ENCODE data around the gene CCDC57.

The CCDC57 gene

DNA sequence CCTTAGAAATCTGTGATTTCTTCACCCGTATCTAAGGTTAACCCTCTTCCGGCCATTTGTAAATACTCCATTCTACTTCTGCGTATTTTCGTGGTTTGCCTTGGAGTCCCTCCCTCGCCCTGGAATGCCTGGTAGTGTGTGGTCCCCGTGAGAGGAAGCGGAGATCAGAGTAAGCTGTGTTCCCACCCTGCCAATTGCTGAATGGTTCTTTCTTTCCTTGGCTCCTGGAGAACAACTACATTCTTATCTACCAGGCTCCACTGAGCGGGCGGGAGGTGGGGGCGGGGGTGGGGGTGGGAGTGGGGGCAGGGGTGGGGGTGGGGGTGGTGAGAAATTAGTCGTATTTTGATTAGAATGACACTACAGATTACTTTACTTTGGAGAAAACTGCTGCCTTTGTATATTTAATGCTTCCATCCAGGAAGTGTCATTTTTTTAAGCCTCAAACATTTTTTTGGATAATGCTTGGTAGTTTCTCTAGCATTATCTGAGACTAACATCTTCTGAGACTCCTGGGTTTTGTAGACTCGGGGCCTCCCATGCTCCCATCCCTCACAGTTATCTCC lies 93.7 kb downstream of the CCDC57 start:
- DNase-seq: no peak

DNA sequence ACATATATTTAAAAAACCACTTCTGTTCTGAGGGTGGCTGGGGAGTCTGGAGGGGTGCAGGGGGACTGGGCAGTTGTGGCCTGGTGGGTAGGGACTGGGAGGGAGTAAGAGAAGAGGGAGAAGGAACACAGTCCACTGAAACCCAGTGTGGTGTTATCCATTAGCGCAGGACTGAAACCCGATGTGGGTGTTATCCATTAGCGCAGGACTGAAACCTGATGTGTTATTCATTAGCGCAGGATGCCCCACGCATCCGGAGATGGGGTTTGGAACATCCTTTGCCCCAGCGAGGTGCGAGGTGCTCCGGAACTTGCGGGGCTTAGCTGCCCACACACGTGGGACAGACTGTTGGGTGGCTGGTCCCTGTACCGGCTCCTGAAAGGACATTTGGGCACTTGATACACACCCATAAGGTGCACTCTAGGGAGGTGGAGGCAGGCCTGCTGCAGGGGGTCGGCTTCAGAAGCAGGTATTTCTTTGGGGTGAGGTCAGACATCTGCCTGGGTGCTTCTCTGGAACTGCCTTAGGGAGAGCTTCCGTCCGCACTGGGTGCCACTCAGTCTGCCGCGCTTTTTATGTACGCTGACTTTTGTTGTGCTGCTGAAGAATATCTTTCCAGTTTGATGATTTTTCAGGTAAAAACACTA lies 94.4 kb downstream of the CCDC57 start:
- no peak for DNase-seq

DNA sequence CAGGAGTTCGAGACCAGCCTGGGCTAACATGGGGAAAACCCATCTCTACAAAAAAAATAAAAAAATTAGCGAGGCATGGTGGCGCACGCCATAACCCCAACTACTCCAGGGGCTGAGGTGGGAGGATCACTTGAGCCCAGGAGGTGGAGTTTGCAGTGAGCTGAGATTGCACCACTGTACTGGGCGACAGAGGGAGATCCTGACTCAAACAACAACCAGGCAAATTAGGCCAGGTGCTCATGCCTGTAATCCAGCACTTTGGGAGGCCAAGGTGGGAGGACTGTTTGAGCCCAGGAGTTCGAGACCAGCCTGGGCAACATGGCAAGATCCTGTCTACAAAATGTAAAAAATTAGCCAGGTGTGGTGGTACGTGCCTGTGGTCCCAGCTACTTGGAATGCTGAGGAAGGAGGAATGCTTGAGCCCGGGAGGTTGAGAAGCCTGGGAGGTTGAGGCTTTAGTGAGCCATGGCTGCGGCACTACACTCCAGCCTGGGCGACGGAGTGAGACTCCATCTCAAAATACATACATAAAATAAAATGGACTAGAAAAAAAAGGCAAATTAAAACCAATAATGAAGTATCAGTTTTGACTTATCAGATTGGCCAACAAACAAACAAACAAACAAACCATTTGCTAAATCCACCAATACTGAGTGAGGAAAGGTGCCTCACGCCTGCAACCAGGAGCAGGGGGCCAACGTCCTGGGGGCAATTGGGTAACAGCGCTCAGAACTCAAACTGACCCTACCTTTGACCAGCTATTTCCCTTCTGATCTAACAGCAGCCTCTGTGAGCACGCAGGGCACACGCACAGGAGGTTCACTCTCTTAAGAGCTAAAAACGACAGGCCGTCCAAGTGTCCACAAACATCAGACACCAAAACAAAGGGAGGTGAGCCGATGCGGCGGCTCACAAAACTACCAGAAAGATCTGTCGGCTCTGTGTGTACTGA lies 95.2 kb downstream of the CCDC57 start:
- DNase-seq: no peak

DNA sequence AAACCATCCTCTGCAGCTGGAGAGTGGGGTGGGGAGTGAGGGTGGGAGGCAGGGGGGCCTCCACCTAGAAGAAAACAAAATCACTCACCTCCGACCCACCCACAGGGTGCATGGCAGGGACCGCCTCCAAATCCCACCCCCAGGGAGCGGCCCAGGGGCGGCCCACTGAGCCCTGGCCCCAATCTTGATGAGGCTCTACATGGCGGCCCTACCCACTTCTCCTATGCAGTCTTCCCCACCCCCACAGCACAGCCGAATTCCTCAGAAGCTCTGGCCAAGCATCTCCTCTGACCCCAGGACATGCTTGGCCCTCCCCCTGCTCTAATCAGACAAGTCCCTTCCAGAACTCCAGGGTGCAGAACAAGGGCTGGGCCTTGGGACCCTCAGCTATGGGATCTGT lies 96.4 kb downstream of the CCDC57 start:
- no peak for DNase-seq

DNA sequence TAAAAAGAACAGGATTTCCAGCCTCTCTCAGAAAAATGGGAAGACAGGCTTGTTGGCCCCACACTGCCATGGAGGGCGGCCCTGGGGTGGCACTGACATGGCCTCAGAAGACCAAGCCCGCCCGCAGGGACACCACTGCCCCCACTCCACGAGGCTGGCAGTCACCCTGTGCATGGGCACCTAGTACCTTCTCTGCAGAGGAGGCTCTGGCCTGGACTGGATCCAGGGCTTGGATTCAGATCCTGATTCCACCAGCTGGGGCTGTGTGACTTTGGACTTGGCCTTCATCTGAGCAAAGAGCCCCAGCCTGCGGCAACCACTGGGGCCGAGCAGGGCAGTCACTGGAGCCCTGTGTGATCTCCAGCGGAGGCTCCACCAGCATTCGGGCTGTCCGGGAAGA lies 97.8 kb downstream of the CCDC57 start:
- DNase-seq: no peak

DNA sequence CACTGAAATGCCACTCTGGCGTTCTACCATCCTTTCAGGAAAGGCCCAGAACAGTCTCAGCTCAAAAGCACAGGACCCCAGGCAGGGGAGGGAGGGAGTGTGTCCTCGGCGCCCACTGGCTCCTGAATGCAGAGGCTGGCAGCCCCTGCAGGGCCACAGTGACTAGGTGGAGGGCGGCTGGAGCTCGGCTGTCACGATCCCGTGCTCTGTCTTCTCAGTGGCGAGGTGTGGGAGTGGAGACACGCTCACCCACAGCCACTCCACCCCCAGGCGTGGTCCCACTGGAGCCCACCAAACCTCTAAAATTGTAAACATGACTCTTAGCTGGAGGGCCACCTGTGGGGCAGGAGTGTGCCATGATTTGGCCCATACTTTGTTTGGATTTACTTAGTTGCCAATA lies 98.2 kb downstream of the CCDC57 start:
- no peak for DNase-seq

DNA sequence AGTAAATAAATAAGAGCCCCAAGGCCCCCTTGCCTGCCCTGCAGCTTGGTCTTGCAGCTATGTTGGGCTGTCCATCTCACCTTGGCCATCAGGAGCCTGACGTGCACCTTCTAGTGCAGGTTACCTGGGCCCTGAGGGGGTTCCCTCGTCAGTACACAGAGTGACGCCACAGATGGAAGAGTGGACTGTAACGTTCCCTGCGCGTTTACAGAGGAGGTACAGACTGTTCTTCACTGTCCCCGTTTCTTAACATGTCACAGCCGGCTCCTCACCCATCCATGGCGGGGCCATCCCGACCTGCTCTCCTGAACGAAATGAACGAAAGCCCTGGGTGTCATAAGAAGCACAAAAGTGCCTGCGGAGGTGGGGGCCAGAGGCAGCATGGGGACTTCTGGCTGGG lies 98.7 kb downstream of the CCDC57 start:
- DNase-seq: no peak

DNA sequence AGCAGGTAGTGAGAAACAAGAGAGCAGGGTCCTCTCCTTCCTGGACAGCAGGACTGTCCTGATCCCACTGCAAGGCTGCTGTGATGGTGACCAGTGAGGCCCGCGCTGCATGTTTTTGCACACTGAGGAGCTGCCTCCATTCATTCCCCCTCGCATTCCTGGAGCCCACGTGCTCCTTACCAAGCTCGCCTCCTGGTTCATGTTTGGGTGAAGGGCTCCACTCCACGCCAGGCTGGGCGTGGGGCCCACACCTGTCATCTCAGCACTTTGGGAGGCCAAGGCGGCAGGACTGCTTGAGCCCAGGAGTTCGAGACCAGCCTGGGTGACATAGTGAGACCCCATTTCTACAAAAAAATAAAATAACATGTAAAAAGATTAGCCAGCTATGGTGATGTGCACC lies 99.2 kb downstream of the CCDC57 start:
- no peak for DNase-seq

DNA sequence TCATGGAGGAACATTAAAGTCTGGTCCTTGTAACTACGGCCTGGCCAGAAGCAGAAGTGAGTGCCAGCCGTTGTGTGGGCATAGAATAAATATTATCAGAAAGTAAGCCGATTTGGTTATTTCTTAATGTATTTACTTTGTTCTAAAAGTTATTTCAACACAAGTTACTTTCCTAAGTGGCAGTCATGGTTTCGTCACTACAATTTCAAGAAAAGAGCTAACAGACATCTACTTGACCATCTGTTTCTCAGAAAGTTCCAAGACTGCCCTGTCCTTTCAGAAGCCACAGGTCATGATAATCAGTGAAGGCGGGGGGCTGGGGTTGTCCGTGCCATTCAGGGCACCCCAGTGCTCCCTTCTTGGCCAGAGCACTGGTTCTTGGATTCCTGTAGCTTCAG lies 99.7 kb downstream of the CCDC57 start:
- DNase-seq: no peak

DNA sequence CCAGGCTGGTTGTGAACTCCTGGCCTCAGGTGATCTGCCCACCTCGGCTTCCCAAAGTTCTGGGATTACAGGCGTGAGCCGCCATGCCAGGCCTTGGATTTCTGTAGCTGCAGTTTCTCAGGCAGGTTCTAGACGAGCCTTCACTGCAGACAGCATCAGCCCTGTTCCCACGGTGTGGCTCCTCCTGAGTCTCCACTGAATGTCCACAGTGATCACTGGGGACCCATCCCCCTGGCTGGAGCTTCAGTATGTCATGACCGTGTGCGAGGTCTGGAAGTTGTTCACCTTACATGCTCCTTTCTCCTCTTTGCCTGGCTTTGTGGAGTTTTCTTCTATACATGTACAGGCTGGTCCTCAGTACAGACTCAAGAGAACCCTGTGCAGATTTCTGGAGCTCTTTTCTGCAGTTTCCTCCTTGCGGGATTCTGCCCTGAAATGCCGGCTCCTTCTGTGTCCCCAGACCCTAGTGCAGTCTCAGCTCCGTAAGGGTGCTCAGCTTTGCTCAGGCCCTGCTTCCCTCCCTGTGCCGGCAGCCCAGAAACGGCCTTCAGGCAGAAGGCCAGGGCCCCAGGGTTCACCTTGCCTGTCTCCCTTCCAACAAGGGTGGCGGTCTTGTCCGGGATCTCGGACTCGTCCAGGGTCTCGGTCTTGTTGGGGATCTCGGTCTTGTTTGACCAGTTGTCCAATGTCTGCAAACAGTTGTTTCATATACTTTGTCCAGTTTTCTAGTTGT lies 100.3 kb downstream of the CCDC57 start:
- no peak for DNase-seq

DNA sequence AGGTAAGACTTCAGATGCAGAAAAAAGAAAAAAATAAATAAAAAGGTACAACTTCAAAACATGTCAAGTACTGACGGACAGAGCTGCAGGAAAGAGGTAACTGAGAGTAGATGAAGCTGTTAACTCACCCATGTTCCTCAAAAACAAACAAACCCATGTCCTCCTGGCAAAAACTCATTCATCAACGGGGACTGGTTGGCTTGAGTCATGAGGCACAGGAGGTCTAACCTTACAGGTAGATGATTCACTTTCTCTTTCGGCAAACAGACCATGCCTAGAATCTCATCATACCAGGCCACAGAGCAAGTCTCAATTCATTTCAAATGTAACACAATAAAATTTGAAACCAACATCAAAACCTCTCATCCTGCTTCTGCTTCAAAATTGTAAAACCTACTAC lies 102.3 kb downstream of the CCDC57 start:
- DNase-seq: no peak

DNA sequence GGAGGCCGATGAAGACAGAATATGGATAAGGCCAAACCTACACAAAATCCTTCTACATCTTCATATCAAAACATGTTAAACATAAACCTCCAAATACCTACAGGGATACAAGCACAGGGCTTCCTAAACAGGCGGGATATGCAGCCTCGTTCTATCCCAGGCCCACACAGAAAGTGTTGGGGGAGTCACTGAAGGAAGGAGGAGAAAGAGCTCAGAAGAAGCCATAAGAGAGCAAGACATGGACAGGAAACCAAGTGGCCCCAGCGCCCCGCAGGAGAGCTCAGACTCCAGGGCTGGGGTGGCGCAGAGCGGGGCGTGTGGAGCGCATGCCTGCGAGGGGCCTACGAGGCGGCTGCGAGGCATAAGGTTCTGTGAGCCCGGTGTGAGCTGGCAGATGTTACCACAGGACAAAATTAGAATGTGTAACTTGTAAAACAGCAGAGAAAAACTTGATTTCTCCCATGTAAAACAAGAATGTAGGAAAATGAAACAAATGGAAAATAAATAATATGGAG lies 103.6 kb downstream of the CCDC57 start:
- no peak for DNase-seq

DNA sequence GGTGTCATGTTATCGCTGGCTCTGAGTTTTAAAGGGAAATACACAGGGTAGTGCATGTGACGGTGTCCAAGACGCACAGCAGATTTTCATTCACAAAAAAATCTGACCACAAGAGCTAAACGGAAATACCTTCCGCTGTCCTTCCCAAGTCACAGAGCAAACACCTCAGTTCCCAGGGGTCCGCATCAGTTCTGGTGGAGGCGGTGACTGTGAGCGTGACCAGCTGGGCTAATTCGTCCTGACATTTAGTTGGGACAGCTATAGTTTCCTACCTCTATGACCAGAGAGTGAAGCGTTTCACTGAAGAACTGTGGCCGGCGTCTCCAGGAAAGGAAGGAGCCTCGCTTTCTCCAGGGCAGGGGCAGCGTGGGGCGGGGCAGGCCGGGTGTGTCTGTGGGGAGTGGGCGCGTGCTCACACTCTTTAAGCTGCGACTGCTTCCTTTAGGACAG lies 104.1 kb downstream of the CCDC57 start:
- DNase-seq: no peak

DNA sequence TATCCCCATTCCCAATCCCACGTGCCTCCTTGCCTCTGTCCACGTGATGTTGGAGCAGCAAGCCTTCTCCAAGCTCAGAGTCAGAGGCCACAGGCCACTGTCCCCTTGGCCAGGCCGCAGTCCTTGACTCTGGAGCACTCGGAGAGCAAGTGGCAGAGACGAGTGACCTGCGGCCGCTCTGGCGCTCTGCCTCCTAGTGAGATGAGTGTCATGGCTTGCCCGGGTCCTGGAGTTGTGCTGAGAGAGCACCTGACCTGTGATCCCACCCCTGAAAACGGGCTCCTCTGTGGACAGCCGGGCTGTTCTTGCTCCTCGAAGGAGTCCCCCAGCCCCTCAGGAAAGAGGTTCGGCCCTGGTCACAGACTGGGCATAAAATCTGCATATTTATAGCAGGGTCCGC lies 104.6 kb downstream of the CCDC57 start:
- no peak for DNase-seq

DNA sequence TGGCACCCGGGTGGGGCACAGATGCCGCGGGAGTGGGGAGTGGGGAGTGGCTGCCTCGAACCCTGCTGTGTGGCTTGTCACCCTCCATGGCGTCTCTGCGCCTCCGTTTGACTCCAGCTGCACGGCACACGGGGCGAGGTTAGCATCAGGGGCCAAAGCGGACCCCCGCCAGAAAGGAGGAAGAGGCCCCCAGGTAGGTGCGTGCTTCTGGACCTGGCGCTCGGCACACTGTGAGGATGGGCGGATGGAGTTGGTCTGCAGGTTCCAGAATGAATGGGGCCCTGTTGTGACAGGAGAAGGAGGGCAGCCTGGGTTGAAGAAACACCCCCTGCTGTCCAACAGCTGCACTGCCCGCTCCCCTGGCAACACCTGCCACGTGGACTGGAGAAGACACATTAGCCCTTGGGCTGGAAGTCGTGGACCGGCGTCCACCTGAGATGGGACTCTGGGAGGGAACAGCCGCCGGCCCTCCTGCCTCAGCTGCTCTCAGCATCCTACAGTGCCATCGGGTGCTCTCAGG lies 105.2 kb downstream of the CCDC57 start:
- DNase-seq: no peak

DNA sequence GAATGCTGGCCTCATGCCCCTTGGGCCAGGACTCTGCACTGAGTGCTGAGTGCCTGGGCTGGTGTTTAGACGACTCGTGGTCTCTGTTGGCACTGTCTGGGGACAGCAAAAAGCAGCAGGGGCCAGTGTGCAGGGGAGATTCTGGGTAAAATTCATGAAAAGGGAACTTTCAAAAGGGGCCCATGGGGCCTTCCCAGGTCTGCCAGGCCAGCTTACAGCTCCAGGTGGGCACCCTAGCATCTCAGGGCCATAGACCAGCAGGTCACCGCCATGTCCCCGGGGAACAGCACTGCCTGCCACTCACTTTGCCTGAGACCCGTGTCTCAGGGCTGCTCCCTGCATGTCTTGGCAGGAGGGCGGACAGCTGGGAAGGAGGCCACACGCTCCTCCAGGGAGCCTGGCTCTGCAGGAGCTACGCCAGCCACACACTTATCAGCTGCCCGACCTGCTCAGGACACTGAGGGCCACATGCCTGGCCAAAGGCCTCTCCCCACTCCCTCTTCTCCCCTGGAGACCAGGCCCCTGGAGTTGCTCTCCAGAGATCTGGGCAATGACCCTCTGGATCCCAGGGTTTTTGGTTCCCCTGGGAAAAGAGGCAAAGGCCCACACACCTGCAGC lies 105.8 kb downstream of the CCDC57 start:
- no peak for DNase-seq

DNA sequence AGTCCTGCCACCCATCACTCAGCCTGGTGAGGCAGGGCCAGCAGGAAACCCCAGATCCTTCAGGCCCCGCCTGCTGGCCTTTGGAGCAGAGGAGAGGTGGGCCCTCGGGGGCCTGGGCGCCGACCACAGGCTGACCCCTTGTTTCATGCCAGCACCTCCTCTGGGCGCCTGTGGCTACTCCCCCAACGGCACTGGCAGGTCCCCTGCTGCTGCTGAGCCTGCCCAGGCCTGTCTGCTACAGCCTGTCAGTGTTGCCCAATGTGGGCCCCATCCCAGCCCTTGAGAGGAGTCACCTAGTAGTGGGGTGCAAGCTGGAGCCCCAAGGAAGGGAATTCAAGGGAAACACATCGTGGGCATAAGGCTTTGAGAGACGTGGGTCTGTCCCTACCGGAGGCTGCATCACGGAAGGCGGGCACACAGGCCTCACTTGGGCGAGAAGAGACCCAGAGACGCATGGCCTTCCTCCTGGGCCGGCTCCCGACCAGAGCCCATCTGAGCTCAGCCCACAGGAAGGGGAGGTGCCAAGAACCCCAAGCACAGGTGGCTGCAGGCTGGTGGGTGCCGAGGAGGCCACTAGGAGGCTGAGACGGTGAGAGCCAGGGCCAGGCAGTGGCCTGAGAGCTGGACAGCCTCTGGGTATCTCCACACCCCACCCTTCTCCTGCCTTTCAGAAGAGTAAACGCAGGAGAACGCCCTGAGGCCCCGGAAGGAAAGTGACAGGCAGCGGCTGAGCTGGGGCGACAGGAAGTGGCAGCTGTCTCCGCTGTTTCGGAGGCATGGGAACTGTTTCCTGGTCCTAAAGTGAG lies 106.6 kb downstream of the CCDC57 start:
- DNase-seq: peak; percentile 12

DNA sequence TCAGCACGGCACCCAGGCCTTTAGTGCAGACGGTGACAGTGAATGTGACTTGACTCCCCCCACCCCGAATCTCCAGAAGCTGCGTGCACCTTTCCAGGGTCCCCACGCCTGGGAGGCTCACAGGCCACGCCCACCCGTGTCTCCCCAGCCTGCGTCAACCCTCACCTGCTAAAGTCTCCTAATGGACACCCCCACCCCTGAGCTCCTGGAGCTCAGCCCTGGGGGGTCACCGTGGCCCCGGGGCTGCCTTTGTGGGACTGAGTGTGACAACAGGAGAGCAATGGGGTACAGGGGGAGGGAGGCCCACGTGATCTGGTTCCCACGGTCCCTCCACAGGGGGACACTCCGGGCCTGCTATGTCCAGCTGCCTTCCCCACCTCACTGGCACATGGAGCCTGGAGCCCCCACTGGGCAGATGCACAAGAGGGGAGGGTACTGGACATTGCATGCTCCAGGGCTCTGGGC lies 107.2 kb downstream of the CCDC57 start:
- DNase-seq: no peak

DNA sequence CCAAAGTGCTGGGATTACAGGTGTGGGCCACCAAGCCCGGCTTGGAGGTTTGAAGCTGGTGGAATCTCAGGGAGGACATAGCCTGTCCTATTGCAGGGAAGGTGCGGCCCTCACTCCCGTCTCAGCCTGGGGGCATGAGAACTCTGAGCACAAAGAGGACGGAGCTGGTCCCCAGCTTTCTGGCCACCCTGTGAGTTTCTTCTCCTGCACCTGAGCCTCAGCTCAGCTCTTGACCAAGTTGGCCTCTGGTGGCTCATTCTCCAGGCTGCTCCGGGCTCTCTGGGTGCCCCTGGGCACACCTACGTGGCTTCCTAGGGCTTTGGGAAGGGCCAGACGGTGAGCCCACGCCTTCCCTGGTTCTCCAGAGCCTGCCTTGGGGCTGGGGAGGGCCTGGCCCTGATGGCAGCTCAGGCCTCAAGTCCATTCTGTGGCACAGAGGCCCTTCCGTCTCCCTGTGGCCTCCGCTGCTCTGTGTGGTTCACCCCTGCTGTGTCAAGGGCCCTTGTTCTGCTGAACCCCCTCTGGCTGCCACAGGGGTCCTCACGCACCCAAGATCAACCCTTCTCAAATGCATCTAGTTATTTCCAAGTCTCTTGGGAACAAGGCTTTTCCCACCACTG lies 107.7 kb downstream of the CCDC57 start:
- DNase-seq: no peak

DNA sequence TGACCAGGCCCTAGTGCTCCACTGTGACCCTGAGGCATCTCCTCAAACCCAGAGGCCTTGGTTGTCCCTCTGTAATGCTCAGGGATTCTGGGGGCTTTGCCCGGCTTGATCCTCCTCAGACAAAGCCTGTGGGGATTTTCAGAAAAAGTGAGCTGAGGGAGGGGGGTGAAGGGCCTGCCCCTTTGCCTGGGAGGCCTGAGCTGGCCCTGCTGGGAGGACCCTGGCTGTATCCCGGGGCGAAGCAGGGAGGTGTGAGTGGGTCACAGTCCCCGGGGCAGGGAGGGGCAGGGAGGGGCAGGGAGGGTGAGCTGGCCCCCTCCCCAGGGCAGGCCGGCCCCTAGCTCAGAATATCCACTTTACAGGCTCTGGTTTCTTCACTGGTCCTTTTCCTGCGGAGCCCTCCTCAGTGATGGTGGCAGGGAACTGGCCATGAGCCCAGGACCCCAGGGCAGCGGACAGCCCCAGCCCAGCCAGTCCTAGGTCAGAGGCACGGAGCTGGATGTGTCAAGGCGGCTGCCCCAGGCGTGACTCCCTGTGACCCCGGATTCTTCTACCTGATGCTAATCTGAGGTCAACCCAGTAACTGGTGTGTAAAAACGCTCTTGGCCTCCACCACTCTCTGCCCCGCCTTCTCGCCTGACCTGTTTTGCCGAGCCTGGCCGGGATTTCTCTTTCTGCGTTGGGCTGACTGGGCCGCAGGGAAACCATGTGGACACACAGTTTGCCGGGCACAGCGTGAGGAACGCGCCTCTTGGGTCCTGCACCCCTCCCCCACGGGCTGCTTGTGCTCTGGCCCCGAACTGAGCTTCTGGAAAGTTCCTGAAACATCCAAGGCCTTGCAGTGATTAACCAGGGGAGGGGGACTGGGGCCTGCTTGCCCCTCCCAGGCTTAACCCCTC lies 108.8 kb downstream of the CCDC57 start:
- no peak for DNase-seq
